ENCODE results near the gene ATP10A.

DNA sequence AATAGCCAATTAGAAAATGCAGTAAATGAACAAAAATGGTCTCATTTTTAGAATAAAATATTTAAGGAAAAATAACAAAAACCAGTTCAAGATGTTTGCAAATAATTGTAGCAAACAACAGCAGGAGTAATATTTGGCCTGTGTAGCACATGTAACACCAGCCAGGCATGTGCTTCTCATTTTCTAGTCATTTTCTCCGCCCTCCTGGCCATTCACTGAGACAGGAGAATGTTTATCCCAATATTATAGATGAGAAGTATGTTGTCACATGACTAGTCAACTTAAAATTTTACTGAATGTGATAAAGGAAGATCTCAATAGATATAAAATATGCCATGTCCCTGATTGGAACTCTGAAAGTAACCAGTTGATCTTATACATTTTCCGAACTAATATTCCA, 7.8 kb upstream of the ATP10A start:
- TF ChIP-seq POLR2A (IDR thresholded peaks at IDR 0.05; ENCODE audit: low read length), result no peak
- TF ChIP-seq GATA1 (IDR thresholded peaks at IDR 0.05; ENCODE audit: low read depth, low read length), result no peak

All from erythroblast (primary cell).